GM21576 (cell line): ENCODE results near the gene TKFC.
A peak's percentile ranks its signal among the peaks of the same experiment; 100 is the strongest.

Experiments used
- ATAC-seq: cut with Tn5 transposase; IDR thresholded peaks from one replicate; pipeline ENCODE4 v1.9.1; 2021; ENCODE audit warnings: mild to moderate bottlenecking, moderate library complexity; ENCODE audit not compliant: unreplicated experiment

TKFC gene

DNA sequence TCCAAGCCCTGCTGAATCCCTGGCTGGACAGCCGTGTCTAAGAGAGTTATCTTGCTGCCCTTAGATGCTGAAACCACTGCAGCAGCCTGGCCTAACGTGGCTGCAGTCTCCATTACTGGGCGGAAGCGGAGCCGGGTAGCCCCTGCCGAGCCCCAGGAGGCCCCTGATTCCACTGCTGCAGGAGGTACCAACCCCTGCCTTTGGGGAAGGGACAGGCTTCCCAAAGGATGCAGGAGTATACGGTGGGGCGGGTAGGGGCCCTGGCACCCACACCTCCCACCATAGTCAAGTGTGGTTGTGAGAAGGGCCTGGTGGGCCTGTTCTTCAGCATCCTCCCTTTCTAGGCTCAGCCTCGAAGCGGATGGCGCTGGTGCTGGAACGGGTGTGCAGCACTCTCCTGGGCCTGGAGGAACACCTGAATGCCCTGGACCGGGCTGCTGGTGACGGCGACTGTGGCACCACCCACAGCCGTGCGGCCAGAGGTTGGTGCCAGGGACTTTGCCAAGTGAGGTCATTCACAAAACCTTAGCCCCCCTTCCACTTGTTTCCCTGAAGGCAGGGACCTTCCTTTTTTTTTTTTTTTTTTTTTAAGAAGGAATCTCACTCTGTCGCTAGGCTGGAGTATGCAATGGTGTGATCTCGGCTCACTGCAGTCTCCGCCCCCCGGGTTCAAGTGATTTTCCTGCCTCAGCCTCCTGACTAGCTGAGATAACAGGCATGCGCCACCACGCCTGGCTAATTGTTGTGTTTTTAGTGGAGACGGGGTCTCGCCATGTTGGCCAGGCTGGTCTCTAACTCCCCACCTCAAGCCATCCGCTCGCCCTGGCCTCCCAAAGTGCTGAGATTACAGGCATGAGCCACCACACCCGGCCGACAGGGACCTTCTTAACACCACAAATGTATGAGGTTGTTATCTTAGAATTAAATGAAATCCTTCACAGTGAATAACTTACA, 11.0 kb downstream of the TKFC start:
- no peak for ATAC-seq

DNA sequence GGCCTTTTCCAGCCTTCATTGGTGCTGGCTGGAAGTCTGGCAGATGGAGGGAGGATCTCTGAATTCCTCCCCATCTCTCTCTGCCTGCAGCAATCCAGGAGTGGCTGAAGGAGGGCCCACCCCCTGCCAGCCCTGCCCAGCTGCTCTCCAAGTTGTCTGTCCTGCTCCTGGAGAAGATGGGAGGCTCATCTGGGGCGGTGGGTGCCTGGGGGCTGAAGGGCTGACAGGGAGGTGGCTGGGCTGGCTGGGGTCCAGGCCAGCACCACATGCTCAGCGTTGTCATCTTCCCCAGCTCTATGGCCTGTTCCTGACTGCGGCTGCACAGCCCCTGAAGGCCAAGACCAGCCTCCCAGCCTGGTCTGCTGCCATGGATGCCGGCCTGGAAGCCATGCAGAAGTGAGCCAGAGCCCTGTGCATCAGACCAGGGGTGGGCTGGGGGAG, 12.2 kb downstream of the TKFC start:
- no peak for ATAC-seq

DNA sequence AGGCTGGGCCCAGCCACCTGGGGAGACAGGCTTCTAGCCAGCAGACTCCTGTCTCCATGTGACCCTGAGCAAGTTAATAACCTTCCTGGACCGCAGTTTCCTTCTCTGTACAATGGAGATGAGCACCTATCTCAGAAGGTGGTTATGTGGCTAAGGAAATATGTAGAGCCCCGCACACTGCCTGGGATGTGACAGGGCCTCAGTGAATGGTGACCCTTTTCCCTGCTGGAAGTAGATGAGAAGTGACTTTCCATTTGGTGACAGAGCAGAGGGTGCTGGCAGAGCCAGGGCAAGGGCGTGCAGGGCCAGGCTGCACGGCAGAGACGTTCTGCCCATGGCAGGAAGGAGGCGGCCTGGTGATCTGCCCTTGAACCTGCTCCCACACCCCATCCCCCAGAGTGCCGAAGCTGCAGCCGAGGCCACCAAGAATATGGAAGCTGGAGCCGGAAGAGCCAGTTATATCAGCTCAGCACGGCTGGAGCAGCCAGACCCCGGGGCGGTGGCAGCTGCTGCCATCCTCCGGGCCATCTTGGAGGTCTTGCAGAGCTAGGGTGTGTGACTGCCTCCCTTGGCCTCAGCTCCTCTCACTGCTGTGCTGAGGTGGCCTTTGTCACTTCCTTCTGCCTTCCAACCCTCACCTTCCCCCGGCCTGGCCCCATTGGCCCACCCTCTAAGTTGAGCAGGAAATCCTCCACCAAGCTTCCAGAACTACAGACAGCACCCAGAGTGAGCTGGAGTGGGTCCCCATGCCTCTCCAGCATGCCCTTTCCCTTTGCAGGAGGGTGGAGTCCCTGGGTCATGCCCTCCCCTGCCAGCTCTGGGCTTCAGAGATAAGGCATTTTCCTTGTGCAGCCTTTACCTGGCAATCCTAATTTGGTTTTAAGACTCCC, 13.2 kb downstream of the TKFC start:
- no peak for ATAC-seq

GRCh38 chr11:61347916-61348461, 15.0 kb downstream of the TKFC start:
- ATAC-seq, result no peak

DNA sequence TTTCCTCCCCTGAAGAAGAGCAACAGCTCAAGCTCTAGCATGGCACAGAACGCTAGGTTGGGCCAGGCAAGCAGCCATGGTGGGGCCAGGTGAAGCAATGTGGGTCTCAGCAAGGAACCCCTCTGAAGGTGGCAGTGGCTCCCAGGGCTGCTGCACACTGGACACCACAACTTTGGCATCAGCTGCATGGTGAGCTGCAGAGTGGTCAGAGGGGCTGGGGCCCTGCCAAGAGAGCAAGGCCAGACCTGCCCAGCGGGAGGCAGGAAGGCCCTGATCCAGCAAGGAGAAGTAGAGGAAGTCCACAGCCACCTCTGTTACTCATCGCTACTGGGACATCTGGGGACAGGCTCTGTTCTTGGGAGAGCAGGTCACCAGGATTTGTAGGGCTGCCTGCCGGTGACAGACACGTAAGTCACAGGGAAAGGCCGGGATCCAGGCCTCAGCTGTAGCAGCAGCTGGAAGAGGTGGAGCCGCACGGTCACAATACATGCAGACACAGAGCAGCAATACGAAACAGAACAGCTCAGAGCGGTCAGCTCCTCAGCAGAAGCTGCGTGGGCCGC, 16.2 kb downstream of the TKFC start:
- ATAC-seq, result no peak

DNA sequence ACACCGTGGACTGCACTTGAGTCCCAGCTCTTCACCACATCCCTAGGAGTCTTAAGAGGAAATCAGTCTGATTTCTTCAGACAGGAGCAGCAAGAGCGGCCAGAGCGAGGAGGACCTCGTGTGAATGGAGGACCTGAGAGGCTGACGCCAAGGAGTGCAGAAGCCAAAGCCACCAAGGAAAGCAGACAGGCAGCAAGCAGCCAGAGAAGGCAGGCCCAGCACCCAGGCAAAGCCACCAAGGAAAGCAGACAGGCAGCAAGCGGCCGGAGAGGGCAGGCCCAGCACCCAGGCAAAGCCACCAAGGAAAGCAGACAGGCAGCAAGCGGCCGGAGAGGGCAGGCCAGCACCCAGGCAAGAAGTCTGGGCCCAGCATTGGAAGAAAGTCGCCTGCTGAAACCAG, 16.9 kb downstream of the TKFC start:
- ATAC-seq, result no peak

DNA sequence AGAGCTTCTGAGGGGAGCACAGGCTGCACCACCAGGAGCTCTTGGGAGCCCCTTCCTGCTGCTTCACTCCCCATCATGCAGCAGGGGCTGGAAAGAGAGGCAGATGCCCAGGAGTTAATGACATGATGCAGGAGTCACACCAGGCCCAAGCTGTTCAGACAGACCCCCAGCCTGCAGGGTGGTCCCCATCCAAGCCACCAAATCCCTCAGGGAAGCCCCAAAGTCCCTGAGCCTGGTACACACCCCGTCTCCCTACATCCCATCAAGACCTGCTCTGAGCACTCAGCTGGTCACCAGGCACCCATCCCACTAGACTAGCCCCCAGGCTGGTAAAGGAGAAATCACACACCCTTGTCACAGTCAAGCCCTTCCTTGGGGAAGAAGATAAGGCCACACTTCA, 17.3 kb downstream of the TKFC start:
- no peak for ATAC-seq

- no peak for ATAC-seq
These were observed 17.8 kb downstream of the TKFC start for GRCh38 chr11:61350803-61351202.

DNA sequence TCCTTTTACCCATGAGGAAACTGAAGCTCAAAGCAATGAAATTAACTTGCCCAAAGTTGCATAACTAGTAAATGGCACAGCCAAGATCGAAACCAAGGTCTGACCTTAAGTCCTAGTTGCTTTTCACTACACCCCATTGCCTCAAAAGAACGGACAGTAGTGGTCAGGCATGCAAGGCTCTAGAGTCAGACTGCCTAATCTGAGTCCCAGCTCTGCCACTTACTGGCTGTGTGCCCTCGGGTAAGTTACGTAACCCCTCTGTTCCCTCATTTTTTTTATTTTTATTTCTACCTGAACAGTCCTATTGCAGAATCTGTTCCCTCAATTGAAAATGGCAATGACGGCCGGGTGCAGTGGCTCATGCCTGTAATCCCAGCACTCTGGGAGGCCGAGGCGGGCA, 19.0 kb downstream of the TKFC start:
- ATAC-seq, result no peak

GRCh38 chr11:61353131-61354067, 20.4 kb downstream of the TKFC start:
- ATAC-seq, result no peak

GRCh38 chr11:61354208-61354607, 21.2 kb downstream of the TKFC start:
- no peak for ATAC-seq

GRCh38 chr11:61356706-61357105, 23.7 kb downstream of the TKFC start:
- no peak for ATAC-seq

- peak; percentile 38 for ATAC-seq
These were observed 24.3 kb downstream of the TKFC start for GRCh38 chr11:61357233-61357893.

- no peak for ATAC-seq
These were observed 24.8 kb downstream of the TKFC start for GRCh38 chr11:61357894-61358239.

DNA sequence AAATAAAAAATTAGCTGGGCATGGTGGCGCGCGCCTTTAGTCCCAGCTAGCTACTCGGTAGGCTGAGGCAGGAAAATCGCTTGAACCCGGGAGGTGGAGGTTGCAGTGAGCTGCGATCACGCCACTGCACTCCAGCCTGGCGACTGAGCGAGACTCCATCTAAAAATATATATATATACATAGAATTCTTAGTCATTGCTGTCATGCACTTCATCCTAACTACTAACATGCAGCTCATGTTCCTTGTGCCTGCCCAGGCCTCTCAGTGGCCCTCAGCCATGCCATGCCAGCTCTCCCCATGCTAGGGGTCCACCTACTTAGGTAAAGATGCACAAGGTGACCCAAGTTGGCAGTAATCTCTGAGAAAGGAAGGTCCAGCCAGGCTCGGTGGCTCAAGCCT, 25.5 kb downstream of the TKFC start:
- ATAC-seq, result no peak

- ATAC-seq, result no peak
These were observed 26.5 kb downstream of the TKFC start for GRCh38 chr11:61359516-61359915.

DNA sequence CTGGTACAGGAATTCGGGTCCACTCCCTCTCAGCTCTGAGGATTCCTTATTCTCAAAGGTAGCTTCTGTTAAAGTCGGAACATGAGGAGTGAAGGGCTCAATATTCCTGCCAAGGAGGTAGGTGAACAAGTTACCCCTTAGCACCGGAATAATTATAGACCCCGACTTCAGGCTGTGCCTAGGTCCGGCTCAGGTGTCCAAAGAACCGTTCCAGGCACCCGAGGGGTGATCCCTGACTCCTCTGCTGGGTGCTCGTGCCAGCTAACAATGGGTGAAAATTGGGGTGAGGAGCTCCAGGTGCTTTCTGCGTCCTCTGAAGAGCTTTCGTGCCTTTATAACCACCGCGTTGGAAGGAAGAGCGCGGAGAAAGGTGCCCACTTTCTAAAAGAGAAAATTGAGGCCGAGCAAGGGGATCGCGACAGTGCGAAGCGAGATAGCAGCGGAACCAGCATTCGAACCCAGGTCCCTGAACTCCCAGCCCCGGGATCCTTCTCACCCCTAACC, 28.3 kb downstream of the TKFC start:
- ATAC-seq, result no peak

GRCh38 chr11:61361741-61362541, 28.9 kb downstream of the TKFC start, which contains the start of the genes CYB561A3 and TMEM138:
TSS of gene CYB561A3 (minus strand) at chr11:61361882. CDS start at chr11:61356713, 5,169 bp downstream.
TSS of gene TMEM138 (plus strand) at chr11:61362374. CDS start at chr11:61364391, 2,017 bp downstream.
- peak; percentile 79 for ATAC-seq
